ENCODE measurements around the gene TNRC18. TPM values are rescaled to one million over a fixed set of nuclear protein-coding genes. Genes with fewer than 3 reads are reported as not detected.

TNRC18 gene
- total RNA-seq, 1 experiment from 2014 or later: 159 TPM

DNA sequence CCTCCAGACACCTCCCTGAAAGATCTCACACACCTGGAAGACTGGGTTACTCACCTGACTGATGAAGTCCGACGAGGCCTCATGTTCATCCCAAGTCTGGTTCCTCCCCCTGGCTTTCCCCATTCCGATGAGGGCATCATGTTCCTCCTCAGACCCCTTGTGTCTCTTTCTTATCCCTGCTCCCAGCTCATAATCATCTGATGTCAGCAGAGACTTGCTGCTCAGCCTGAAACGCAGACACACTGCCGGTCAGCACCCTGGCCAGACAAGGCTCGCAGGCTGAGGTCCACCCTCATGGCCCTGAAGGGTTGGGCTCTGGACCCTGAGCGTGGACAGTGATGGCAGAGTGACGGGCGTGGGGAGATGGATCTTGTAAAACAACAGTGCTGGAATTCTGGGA lies 64.3 kb downstream of the TNRC18 start:
- H3K79me2 ChIP-seq (ENCODE audit: low read depth): peaks cover 33% of the 10 kb centered on the region
- CTCF ChIA-PET: no interaction called here
- intact Hi-C loops (cut with micrococcal nuclease; ENCODE audit: unreplicated experiment): no loop called here

DNA sequence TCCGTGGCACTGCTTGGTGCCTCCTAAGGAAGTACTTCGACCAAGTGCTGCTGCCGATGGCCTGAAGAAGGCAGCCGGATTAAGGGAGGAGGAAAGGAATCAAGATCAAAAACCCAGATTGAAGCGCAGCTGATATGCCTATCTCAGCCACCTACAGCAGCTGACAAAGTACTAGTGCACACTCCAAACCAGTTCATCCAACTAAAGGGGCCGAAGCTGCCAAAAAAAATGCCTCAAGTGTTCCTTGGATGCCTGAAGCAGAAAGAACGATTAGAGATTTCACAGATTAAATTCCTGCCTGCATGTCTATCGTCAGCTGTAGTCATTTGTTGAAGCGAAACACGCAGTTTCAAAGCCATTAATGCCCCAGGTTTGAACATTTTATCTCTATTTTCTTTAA lies 65.7 kb downstream of the TNRC18 start:
- no peaks in the 10 kb centered on the region for H3K9me2 ChIP-seq (ENCODE audit: insufficient read depth)
- H2AFZ ChIP-seq: no peak overlapping the region
- intact Hi-C loops (cut with micrococcal nuclease; ENCODE audit: unreplicated experiment): no loop called here
- no peak for TF ChIP-seq EZH2 (IDR thresholded peaks at IDR 0.05; ENCODE audit: low read depth)
- TF ChIP-seq, protein P1, sequence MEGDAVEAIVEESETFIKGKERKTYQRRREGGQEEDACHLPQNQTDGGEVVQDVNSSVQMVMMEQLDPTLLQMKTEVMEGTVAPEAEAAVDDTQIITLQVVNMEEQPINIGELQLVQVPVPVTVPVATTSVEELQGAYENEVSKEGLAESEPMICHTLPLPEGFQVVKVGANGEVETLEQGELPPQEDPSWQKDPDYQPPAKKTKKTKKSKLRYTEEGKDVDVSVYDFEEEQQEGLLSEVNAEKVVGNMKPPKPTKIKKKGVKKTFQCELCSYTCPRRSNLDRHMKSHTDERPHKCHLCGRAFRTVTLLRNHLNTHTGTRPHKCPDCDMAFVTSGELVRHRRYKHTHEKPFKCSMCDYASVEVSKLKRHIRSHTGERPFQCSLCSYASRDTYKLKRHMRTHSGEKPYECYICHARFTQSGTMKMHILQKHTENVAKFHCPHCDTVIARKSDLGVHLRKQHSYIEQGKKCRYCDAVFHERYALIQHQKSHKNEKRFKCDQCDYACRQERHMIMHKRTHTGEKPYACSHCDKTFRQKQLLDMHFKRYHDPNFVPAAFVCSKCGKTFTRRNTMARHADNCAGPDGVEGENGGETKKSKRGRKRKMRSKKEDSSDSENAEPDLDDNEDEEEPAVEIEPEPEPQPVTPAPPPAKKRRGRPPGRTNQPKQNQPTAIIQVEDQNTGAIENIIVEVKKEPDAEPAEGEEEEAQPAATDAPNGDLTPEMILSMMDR (conservative IDR thresholded peaks at IDR 0.05): no peak
- H3K4me3 ChIP-seq: no peak overlapping the region
- peaks cover 28% of the 10 kb centered on the region; the same call in 1 of the 2 replicates for H3F3A ChIP-seq (ENCODE audit: insufficient read depth, low read depth)
- H3K27me3 ChIP-seq (ENCODE audit: insufficient read depth, low read depth): no peaks in the 10 kb centered on the region
- H4K20me1 ChIP-seq (ENCODE audit: insufficient read depth): peaks cover 68% of the 10 kb centered on the region
- peaks cover 32% of the 10 kb centered on the region for H3K79me2 ChIP-seq (ENCODE audit: low read depth)
- POLR2A ChIA-PET (ENCODE audit: unreplicated experiment): interaction anchor here (0.6 kb wide), 1 partner anchor 245 kb away, joined by 3 read pairs; no protein-coding TSS in a partner anchor
- CTCF ChIA-PET: no interaction called here
- no peak for DNase-seq
- H3K36me3 ChIP-seq (ENCODE audit: low read depth): peaks cover 42% of the 10 kb centered on the region
- no peak overlapping the region for H3K4me2 ChIP-seq
- no peaks in the 10 kb centered on the region for H3K9me3 ChIP-seq (ENCODE audit: insufficient read depth, low read depth)
- no TSS peak for BruUV-seq (replicated peaks)
- H3K4me1 ChIP-seq (replicated peaks; ENCODE audit: insufficient read depth): no peaks in the 10 kb centered on the region
- no peak overlapping the region for H3K27ac ChIP-seq

More for the DNA sequence above, 64.3 kb downstream of the TNRC18 start:
- Histone ChIP-seq H3K36me3 (ENCODE audit: low read depth) (peaks cover 46% of the 10 kb centered on the region), H3K9me2 (ENCODE audit: insufficient read depth) (no peaks in the 10 kb centered on the region), H4K20me1 (ENCODE audit: insufficient read depth) (peaks cover 69% of the 10 kb centered on the region), H3K4me2 (no peak overlapping the region), H3K4me3 (no peak overlapping the region), H3K9me3 (ENCODE audit: insufficient read depth, low read depth) (no peaks in the 10 kb centered on the region), H3F3A (ENCODE audit: insufficient read depth, low read depth) (peaks cover 26% of the 10 kb centered on the region; the same call in 1 of the 2 replicates), H3K4me1 (replicated peaks; ENCODE audit: insufficient read depth) (no peaks in the 10 kb centered on the region), H2AFZ (no peak overlapping the region), H3K27ac (no peak overlapping the region), H3K27me3 (ENCODE audit: insufficient read depth, low read depth) (no peaks in the 10 kb centered on the region)
- no TSS peak for BruUV-seq (replicated peaks)
- POLR2A ChIA-PET (ENCODE audit: unreplicated experiment): no interaction called here
- no peak for DNase-seq
- TF ChIP-seq EZH2 (IDR thresholded peaks at IDR 0.05; ENCODE audit: low read depth): no peak
- TF ChIP-seq, protein P1 (conservative IDR thresholded peaks at IDR 0.05): no peak

DNA sequence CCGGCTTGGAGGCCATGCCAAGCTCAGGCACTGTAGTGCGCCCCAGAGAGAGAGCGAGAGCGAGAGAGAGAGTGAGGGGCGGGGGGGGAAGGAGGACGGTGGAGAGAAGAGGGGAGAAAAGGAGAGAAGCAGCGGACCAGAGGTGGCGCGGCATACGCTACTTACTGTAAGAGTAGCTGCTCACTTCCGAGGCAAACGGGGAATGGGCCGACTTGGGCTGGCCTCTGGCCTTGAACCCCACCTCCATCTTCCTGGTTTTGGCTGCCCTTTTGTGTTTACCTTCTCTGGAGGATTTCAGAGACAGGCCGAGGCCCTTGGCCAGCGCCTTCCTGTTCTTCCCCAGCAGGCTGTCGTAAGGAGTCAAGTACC lies 66.9 kb downstream of the TNRC18 start:
- TF ChIP-seq, protein P1 (conservative IDR thresholded peaks at IDR 0.05): no peak
- TF ChIP-seq EZH2 (IDR thresholded peaks at IDR 0.05; ENCODE audit: low read depth): no peak
- Histone ChIP-seq H3K36me3 (ENCODE audit: low read depth) (peaks cover 31% of the 10 kb centered on the region), H3K4me3 (no peak overlapping the region), H2AFZ (no peak overlapping the region), H3K9me2 (ENCODE audit: insufficient read depth) (no peaks in the 10 kb centered on the region), H3K27me3 (ENCODE audit: insufficient read depth, low read depth) (no peaks in the 10 kb centered on the region), H3F3A (ENCODE audit: insufficient read depth, low read depth) (peaks cover 26% of the 10 kb centered on the region; the same call in 1 of the 2 replicates), H3K79me2 (ENCODE audit: low read depth) (peaks cover 32% of the 10 kb centered on the region), H3K4me1 (replicated peaks; ENCODE audit: insufficient read depth) (no peaks in the 10 kb centered on the region), H3K27ac (no peak overlapping the region), H4K20me1 (ENCODE audit: insufficient read depth) (peaks cover 68% of the 10 kb centered on the region), H3K4me2 (no peak overlapping the region), H3K9me3 (ENCODE audit: insufficient read depth, low read depth) (no peaks in the 10 kb centered on the region)
- DNase-seq: no peak
- ChIA-PET POLR2A (ENCODE audit: unreplicated experiment) (no interaction called here), CTCF (no interaction called here)
- intact Hi-C loops (cut with micrococcal nuclease; ENCODE audit: unreplicated experiment): no loop called here
- no TSS peak for BruUV-seq (replicated peaks)
